ENCODE results near the gene ERCC6L2. TPM values are rescaled to one million over a fixed set of nuclear protein-coding genes. Genes with fewer than 3 reads are reported as not detected.

ERCC6L2 gene
- polyA plus RNA-seq (ENCODE audit: insufficient read length): 25.0 TPM

- peak; percentile 99 for DNase-seq (ENCODE audit: low read depth)
Measured at GRCh38 chr9:95875305-95876137, at the start of gene ERCC6L2. Gene ERCC6L2 (plus strand): TSS chr9:95875691. CDS start chr9:95876039, 348 bp downstream.

DNA sequence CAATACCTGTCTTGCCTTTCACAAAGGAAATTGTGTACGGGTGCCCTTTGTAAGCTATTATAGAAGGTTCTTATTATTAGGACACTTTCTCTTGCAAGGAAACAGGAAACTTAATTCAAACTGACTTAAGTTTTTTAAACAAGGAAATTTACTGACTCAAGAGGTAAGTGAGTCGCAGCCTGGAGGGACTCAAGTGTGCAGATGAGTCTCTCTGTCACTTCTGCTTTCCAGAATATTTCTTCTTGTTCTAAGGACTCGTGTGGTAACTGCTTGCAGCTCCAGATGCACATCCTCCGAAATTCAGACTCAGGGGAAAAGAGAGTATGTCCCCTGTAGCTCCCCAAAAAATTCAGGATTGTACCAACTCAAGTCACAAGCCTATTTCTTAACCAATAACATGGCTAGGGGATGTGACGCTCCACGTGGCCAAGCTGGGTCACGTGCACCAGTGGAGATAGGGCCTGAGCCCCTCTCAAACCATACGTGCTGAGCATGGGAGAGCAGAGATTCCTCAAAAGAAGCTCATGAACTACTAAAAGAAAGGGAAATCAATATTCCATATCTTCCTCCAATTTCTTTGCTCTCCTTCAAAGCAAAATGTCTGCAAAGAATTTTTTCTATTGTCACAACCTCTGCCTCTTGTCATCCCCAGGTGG, 49.2 kb upstream of the ERCC6L2 start:
- DNase-seq (ENCODE audit: low read depth): no peak

- no peak for DNase-seq (ENCODE audit: low read depth)
Measured at GRCh38 chr9:95830768-95831167, 44.7 kb upstream of the ERCC6L2 start.

- DNase-seq (ENCODE audit: low read depth): no peak
Measured at GRCh38 chr9:95831810-95832209, 43.7 kb upstream of the ERCC6L2 start.

DNA sequence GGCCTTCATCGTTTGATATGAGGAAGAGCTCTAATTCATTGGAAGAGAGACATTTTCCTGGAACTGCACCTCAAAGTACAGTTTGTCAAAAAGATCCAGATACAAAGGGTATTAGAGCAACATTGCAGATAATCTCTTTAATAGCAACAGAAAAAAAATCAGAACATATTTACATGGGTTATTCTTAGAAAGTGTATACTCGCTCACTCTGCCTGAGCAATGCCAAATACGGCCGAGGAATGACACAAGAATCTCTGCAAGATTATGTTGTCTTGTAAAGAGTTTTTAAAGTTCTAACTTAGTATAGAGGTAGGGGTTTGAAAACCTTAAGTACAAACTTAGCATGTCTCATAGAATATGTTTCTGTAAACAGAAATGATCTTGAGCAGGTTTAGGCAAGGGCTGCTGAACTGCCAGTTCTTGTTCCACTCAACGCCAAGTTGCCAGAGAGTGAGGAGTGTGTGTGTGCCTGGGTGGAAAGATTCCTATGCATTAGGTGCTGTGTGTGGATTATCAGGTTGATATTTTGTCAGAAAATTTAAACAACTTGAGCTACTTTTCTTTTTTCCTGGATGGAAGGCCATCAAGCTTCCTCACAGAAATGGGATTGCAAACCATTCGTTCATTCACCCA, 41.8 kb upstream of the ERCC6L2 start:
- no peak for DNase-seq (ENCODE audit: low read depth)

- no peak for DNase-seq (ENCODE audit: low read depth)
Measured at GRCh38 chr9:95834281-95834907, 41.1 kb upstream of the ERCC6L2 start.

GRCh38 chr9:95835393-95835792, 40.1 kb upstream of the ERCC6L2 start:
- no peak for DNase-seq (ENCODE audit: low read depth)

- DNase-seq (ENCODE audit: low read depth): no peak
Measured at GRCh38 chr9:95836072-95836471, 39.4 kb upstream of the ERCC6L2 start.

- no peak for DNase-seq (ENCODE audit: low read depth)
Measured at GRCh38 chr9:95839012-95839411, 36.5 kb upstream of the ERCC6L2 start.

DNA sequence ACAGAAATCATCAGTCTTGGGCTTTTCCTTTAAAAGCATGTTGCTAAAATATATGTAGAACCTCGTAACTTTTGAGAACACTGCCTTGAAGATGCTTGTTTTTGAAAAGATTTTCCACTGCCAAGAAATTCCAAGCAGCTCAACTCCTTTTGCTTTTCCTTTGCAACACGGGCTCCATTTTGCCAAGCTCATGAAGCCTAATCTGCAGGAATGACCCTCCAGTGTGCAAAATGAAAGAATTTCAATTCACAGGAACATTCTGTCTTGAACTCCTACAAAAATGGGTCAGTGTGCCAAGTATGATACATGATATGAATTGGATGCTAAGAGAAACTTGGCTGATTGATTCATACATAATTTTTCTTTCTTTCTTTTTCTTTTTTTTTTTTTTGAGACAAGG, 35.4 kb upstream of the ERCC6L2 start:
- DNase-seq (ENCODE audit: low read depth): no peak

GRCh38 chr9:95841377-95841776, 34.1 kb upstream of the ERCC6L2 start:
- no peak for DNase-seq (ENCODE audit: low read depth)

DNA sequence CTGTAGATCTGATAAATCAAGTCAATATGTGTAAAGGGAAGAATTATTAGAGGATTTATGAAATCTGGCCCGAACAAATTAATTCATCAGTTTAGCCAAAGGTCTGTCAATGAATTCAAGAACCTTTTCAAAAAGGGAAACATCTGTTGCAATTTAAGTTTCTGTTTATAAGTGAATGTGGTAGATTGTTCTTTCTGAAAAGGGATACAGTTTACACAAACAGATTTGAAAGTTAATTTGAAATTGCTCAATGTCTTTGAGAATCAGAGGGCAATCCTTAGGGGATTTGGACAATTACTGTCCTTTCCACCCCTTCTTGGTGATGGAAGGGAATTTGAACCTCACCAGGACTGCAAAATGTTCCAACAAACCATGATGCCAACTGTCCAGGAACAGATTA, 29.7 kb upstream of the ERCC6L2 start:
- no peak for DNase-seq (ENCODE audit: low read depth)

- DNase-seq (ENCODE audit: low read depth): no peak
Measured at GRCh38 chr9:95848764-95849163, 26.7 kb upstream of the ERCC6L2 start.

DNA sequence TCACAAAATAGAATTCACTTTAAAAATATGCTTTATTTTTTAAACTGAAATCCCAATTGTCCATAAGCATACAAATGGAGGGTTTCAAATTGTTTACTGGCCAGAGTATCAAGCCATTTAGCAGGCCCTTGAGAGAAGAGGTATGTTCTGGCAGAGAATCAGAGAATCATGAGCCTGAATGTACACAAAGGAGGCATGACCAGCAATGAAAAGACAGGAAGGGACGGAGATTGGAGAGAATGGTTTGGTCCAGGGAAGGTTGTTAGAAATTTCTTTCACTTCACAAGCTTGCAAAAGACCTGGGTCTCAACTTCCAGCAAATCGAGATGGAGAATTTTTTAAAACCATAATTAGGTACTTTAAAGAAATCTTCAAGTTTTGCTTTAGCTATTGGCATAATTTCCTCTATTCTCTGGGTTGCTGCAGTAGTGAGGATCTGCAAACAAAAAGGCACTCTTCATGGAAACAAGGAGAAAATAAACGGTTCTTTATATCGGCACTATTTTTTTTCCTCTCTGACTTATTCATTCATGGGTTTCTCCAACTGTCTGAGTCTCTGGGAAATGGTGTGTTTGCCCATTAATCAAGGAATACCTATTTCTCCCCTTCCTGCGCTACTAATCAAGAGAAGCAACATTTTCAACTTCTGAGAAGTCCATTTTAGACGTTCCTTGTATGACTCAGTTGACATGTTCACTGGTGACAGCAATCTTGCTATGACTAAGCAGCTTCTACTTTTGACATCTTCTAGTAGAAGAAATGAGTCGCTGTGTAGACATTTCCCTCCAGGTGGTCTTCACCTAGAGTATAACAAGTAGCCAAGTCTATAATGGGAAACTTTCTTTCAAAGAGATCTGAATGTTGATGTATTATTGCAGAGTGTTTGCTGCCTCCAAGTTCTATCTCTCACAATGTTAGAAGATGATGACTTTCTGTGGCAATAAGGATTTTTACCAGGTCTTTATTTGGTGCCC, 23.1 kb upstream of the ERCC6L2 start:
- DNase-seq (ENCODE audit: low read depth): no peak

DNA sequence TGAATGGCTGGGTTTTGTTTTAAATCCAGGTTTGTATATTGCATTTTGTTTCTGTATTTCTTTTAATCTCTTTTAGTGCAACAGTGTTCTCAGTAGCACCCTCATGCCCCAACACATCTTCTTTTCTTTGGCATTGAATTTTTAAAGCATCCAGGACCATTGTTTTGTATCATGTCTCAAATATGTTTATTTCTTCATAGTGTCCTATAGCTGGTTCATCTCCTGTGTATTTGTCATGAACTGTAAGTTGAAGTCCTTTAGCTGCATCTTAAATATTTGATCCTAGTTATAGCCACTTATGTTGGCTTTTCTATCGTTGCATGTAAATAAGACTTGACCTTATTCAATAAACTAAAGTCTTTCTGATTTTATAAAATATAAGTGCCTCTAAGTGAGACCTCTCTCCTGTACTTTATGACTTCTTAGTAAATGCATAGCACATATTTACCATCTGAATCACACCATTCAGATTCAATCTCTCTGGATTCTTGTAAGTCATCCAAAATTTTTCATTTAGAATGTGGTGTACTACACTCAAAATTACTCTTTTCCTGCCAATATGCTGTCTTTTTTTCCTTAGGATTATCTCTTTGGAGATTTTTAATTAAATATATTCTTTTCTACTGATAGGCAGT, 21.0 kb upstream of the ERCC6L2 start:
- DNase-seq (ENCODE audit: low read depth): no peak

GRCh38 chr9:95855961-95856360, 19.5 kb upstream of the ERCC6L2 start:
- DNase-seq (ENCODE audit: low read depth): no peak

GRCh38 chr9:95857124-95857523, 18.4 kb upstream of the ERCC6L2 start:
- no peak for DNase-seq (ENCODE audit: low read depth)

- DNase-seq (ENCODE audit: low read depth): no peak
Measured at GRCh38 chr9:95857896-95858295, 17.6 kb upstream of the ERCC6L2 start.

DNA sequence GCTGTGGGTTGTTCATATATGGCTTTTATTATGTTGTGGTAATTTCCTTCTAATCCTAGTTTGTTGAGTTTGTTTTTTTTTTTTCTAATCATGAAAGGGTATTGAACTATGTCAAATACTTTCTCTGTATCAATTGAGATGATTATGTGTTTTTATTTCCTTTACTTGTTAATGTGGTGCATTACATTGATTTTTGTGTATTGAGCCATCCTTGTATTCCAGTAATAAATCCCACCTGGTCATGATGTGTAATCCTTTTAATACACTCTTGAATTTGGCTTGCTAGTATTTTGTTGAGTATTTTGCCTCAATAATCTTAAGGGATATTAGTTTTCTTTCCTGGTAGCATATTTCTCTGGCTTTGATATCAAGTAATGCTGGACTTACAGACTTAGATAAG, 13.1 kb upstream of the ERCC6L2 start:
- no peak for DNase-seq (ENCODE audit: low read depth)

- DNase-seq (ENCODE audit: low read depth): no peak
Measured at GRCh38 chr9:95864852-95865580, 10.5 kb upstream of the ERCC6L2 start.
